Immature natural killer cell (primary cell): ENCODE results near the gene CSPG4. TPM values are rescaled to one million over a fixed set of nuclear protein-coding genes. Genes with fewer than 3 reads are reported as not detected.
"Not testable (repeated sequence)": the region's sequence is repeated elsewhere in the genome, so short reads cannot be mapped to it uniquely, and the experiment has no call there.

Experiments used
- DNase-seq, 3 donors: peaks; one replicate each; pipeline ENCODE4 v3.0.0; 2022; ENCODE audit warnings: mixed read lengths in 1 of 3
- H3K27ac Mint-ChIP-seq, 6 donors: one replicate each; pipeline ENCODE4 v1.8.0; 2020; ENCODE audit warnings: mixed read lengths in 6 of 6, mild to moderate bottlenecking in 5 of 6, inconsistent platforms in 4 of 6, moderate library complexity in 3 of 6
- H3K27me3 Mint-ChIP-seq, 3 donors: one replicate each; pipeline ENCODE4 v1.8.0; 2020 to 2021; ENCODE audit warnings: low read depth in 3 of 3, mild to moderate bottlenecking in 3 of 3, mixed read lengths in 3 of 3, moderate library complexity in 3 of 3, inconsistent platforms in 1 of 3
- H3K36me3 Mint-ChIP-seq, 3 donors: one replicate each; pipeline ENCODE4 v1.8.0; 2020; ENCODE audit warnings: mixed read lengths in 3 of 3, inconsistent platforms in 2 of 3, mild to moderate bottlenecking in 2 of 3
- H3K4me1 Mint-ChIP-seq, 2 donors: one replicate each; pipeline ENCODE4 v1.8.0; 2020; ENCODE audit warnings: inconsistent platforms in 2 of 2, mild to moderate bottlenecking in 2 of 2, mixed read lengths in 2 of 2, moderate library complexity in 1 of 2
- H3K4me3 Mint-ChIP-seq, 5 donors: one replicate each; pipeline ENCODE4 v1.8.0; 2020; ENCODE audit warnings: mild to moderate bottlenecking in 5 of 5, mixed read lengths in 5 of 5, inconsistent platforms in 3 of 5, moderate library complexity in 3 of 5
- H3K9me3 Mint-ChIP-seq, 6 donors: one replicate each; pipeline ENCODE4 v1.8.0; 2020; ENCODE audit warnings: mild to moderate bottlenecking in 6 of 6, mixed read lengths in 6 of 6, inconsistent platforms in 4 of 6, moderate library complexity in 3 of 6
- polyA plus RNA-seq, 3 donors: library from polyadenylated mRNA; unstranded; fragments of 300-500 nt; fragmentation: Illumina TruSeq; gene quantifications; one replicate each; pipeline ENCODE4 v1.2.3, GENCODE V29; 2021

Gene CSPG4
- polyA plus RNA-seq, 3 donors from 2014 or later: 0.12 to 0.18 TPM; not detected in 1

DNA sequence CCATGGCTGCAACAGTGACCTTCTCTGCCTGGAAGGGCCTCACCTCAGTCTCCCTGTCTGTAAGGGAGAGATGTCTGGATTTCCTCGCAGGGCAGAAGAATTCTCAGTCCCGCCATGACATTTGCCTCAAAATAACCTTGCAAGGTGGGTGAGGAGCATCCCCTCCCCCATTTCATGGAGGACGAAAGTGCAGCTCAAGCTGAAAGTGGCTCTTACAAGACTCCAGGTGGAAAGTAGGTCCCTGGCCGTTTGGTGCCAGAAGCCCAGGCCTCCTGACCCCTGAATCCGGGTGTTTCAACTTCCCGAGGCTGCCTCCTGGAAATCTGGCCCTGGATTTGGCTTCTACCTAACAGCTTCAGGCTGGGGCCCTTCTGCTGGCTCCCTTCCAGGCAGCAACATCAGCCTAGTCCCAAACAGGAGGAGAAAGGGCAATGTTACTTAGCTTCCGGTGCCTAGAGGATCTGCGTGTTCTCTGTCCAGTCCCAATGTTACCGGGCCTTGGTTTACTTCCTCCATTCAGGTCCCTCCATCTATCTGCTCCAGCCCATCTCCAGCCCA lies 769 bp upstream of the CSPG4 start:
- Mint-ChIP-seq H3K4me3 (no peak overlapping the region), H3K27me3 (peaks cover 0 to 7% (median 6%) of the 10 kb centered on the region in 3 donors), H3K4me1 (no peaks in the 10 kb centered on the region), H3K9me3 (no peaks in the 10 kb centered on the region), H3K27ac (no peak overlapping the region), H3K36me3 (peaks cover 0 to 3% (median 0%) of the 10 kb centered on the region in 3 donors)
- no peak for DNase-seq

- not testable (repeated sequence) for H3K27ac Mint-ChIP-seq, H3K9me3 Mint-ChIP-seq, H3K27me3 Mint-ChIP-seq, H3K36me3 Mint-ChIP-seq, H3K4me1 Mint-ChIP-seq, DNase-seq, H3K4me3 Mint-ChIP-seq
Measured at GRCh38 chr15:75711495-75711894, 1.2 kb downstream of the CSPG4 start.

DNA sequence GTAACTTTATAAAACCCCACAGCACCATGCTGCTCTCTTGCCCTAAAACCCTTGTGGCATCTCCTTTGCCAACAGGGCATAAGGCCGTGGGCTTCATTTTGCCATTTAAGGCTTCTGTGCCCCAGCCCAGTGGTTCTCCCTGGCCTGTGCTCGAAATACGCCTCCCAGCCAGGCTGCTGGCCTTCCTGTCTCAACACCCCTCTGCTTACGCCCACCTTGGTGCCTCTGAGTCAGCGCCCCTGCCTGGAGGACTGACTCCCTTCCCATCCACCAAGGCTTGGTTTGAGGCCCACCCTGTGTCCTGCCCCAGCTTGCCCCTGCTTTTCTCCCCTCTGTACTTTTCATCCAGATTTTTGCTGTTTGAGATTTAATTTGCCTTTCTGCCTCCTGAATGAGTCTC lies 1.8 kb downstream of the CSPG4 start:
- not testable (repeated sequence) for H3K27me3 Mint-ChIP-seq, H3K4me1 Mint-ChIP-seq, H3K4me3 Mint-ChIP-seq, DNase-seq, H3K27ac Mint-ChIP-seq, H3K9me3 Mint-ChIP-seq, H3K36me3 Mint-ChIP-seq

DNA sequence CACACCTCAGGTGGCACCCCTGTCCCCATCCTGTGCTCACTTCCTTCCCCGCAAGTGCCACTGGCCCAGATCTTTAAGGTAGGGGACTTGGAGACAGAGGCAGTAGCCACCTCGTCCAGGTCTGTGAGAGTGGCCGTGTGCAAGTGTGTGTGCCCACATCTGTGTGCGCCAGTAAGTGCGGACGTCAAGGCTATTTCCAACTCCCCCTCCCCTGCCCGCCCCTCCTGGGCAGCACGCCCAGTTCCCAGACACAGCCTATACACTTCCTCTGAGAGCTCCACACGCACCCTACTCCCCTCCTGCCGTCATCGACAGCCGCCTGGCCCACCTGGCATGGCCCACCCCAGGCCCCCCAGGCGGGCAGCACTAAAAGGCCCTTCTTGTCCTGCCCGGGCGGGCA lies 3.2 kb downstream of the CSPG4 start:
- H3K36me3 Mint-ChIP-seq, H3K9me3 Mint-ChIP-seq, H3K27me3 Mint-ChIP-seq, H3K4me1 Mint-ChIP-seq, H3K27ac Mint-ChIP-seq, DNase-seq, H3K4me3 Mint-ChIP-seq: not testable (repeated sequence)

GRCh38 chr15:75706682-75706954 lies 6.0 kb downstream of the CSPG4 start:
- H3K27me3 Mint-ChIP-seq: peaks cover 0 to 7% (median 0%) of the 10 kb centered on the region in 3 donors
- no peak for DNase-seq
- H3K4me3 Mint-ChIP-seq: no peak overlapping the region
- no peaks in the 10 kb centered on the region for H3K36me3 Mint-ChIP-seq
- no peaks in the 10 kb centered on the region for H3K9me3 Mint-ChIP-seq
- H3K27ac Mint-ChIP-seq: peak overlapping the region in 1 of 6 donors; percentile 23
- H3K4me1 Mint-ChIP-seq: peaks cover 3 to 6% of the 10 kb centered on the region in 2 donors

GRCh38 chr15:75705854-75706681 lies 6.6 kb downstream of the CSPG4 start:
- Mint-ChIP-seq H3K9me3 (no peaks in the 10 kb centered on the region), H3K36me3 (no peaks in the 10 kb centered on the region), H3K4me3 (no peak overlapping the region), H3K27me3 (peaks cover 0 to 5% (median 0%) of the 10 kb centered on the region in 3 donors), H3K27ac (peak overlapping the region in 1 of 6 donors; percentile 59), H3K4me1 (peaks cover 4 to 6% of the 10 kb centered on the region in 2 donors)
- DNase-seq: no peak

DNA sequence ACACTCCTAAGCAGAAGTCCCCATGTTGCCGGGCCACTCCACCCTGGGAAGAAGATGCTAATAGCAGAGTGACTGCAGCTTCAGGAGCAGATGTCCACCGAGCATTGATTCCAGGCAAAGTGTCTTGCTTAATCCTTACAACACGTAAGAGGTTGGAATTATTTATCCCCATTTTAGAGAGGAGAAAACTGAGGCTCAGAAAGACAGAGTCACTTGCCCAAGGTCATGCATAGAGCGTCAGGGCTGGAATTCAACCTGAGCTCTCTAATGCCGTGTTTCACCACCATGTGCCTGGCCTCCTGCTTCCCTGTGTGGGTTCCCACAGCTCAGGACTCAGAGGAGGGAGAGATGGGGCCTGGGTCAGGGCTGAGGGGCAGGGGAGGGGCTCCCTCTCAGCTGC lies 7.3 kb downstream of the CSPG4 start:
- H3K27me3 Mint-ChIP-seq: not testable (repeated sequence)

GRCh38 chr15:75704618-75705017 lies 8.0 kb downstream of the CSPG4 start:
- no peaks in the 10 kb centered on the region for H3K9me3 Mint-ChIP-seq
- H3K4me3 Mint-ChIP-seq: no peak overlapping the region
- no peak for DNase-seq
- no peaks in the 10 kb centered on the region for H3K36me3 Mint-ChIP-seq
- peaks cover 0 to 5% (median 0%) of the 10 kb centered on the region in 3 donors for H3K27me3 Mint-ChIP-seq
- no peak overlapping the region for H3K27ac Mint-ChIP-seq
- peaks cover 11 to 15% of the 10 kb centered on the region in 2 donors for H3K4me1 Mint-ChIP-seq

More for the DNA sequence above, 7.3 kb downstream of the CSPG4 start:
- not testable (repeated sequence) for H3K9me3 Mint-ChIP-seq, H3K27ac Mint-ChIP-seq, H3K4me1 Mint-ChIP-seq, H3K36me3 Mint-ChIP-seq, H3K4me3 Mint-ChIP-seq, DNase-seq

- Mint-ChIP-seq H3K4me1 (peaks cover 14 to 19% of the 10 kb centered on the region in 2 donors), H3K27me3 (peaks cover 0 to 5% (median 0%) of the 10 kb centered on the region in 3 donors), H3K36me3 (no peaks in the 10 kb centered on the region), H3K27ac (no peak overlapping the region), H3K4me3 (no peak overlapping the region), H3K9me3 (no peaks in the 10 kb centered on the region)
- no peak for DNase-seq
Measured at GRCh38 chr15:75704263-75704615, 8.4 kb downstream of the CSPG4 start.

GRCh38 chr15:75703440-75704262 lies 9.0 kb downstream of the CSPG4 start:
- not testable (repeated sequence) for DNase-seq, H3K36me3 Mint-ChIP-seq, H3K27me3 Mint-ChIP-seq, H3K9me3 Mint-ChIP-seq, H3K4me3 Mint-ChIP-seq, H3K27ac Mint-ChIP-seq
- peaks cover 18 to 22% of the 10 kb centered on the region in 2 donors for H3K4me1 Mint-ChIP-seq

DNA sequence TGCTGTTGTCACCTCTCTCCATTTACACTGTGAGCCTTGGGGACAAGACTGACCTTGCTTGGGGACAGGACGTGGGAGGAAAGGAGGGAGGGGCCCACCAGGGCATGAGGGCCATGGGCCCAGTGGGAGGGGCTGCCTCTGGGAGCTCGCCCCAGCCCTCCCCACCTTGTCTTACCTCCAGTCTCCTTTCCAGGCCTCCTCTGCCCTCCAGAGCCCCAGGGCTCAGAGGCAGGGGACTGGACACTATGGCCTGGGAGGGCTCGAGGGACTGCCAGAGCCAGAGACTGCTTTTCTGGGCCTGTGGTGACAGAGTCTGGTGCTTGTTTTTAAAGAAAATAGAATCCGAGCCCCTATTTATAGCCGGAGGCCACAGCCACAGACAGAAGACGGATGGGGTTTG lies 10.2 kb downstream of the CSPG4 start:
- H3K9me3 Mint-ChIP-seq: no peaks in the 10 kb centered on the region
- H3K4me3 Mint-ChIP-seq: no peak overlapping the region
- peaks cover 18 to 22% of the 10 kb centered on the region in 2 donors for H3K4me1 Mint-ChIP-seq

GRCh38 chr15:75701071-75702003 lies 11.3 kb downstream of the CSPG4 start:
- not testable (repeated sequence) for DNase-seq, H3K9me3 Mint-ChIP-seq, H3K36me3 Mint-ChIP-seq, H3K27me3 Mint-ChIP-seq
- Mint-ChIP-seq H3K27ac (peak overlapping the region in 2 of 6 donors; percentile 37 to 40), H3K4me3 (peak overlapping the region in 2 of 5 donors; percentile 44 to 46), H3K4me1 (peaks cover 18 to 24% of the 10 kb centered on the region in 2 donors)

More for the DNA sequence above, 10.2 kb downstream of the CSPG4 start:
- peaks cover 0 to 1% (median 0%) of the 10 kb centered on the region in 3 donors for H3K27me3 Mint-ChIP-seq
- DNase-seq: no peak
- peak overlapping the region in 3 of 6 donors; percentile 6 to 20 (median 15) for H3K27ac Mint-ChIP-seq
- no peaks in the 10 kb centered on the region for H3K36me3 Mint-ChIP-seq
